NT2/D1 (cell line): ENCODE measurements around the gene ANP32E.

Experiments
- YY1 ChIP-seq: IDR thresholded peaks from 2 replicates; pipeline ENCODE4 v1.6.1; 2011; ENCODE audit not compliant: insufficient read length, insufficient read depth
- ZNF274 ChIP-seq: IDR thresholded peaks from 2 replicates; pipeline ENCODE4 v1.6.1; 2011; ENCODE audit warnings: mild to moderate bottlenecking, low read depth, low read length

DNA sequence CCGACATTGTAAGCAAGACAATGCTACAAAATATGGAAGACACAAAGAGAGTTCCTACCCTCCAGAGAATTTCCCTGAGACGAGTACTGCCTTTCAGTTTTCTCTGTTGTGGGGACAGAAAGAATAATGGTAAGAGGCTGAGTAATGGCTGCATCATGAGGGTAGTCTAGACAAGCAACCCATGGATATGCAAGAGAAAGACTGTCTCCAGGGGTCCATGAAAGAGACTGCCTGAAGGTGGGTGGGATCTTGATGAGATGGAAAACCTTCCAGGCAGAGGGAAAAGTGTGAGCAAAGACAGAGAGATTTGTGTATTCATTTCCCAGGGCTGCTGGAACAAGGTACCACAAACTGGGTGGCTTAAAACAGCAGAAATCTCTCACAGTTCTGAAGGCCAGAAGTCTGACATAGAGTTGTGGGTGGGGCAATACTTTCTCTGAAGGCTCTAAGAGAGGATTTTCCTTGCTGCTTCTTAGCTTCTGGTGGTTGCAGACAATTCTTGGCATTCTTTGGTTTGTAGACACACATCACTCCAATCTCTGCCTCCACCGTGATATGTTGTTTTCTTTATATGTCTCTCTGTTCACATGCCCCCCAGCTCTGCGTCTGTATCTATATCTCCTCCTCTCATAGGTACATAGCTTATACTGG, 41.4 kb downstream of the ANP32E start:
- TF ChIP-seq YY1: no peak
- TF ChIP-seq ZNF274: no peak
